K562 (cell line): ENCODE results near the gene MT1M. TPM values are rescaled to one million over a fixed set of nuclear protein-coding genes. Genes with fewer than 3 reads are reported as not detected.

ENCODE experiments used
- ATAC-seq: fragments of 200-7000 bp; cut with Tn5 transposase; 3 replicates; pipeline ENCODE4 v1.9.1; 2020; ENCODE audit warnings: moderate library complexity
- BruUV-seq: library from RNA; stranded (reverse); fragments of 400-500 nt; replicated peaks from 2 replicates; lab custom pipeline; 2021; lab: Mats Ljungman, UMichigan
- CTCF ChIA-PET: fragments of 300-600 bp; formaldehyde crosslinking; extraction: SDS; loops from one replicate; lab custom pipeline; 2021; ENCODE audit warnings: low intra/inter-chr PET ratio; lab: Yijun Ruan, JAX
- POLR2A ChIA-PET: fragments of 300-600, 350-650 bp; sonication (Branson Sonifier 250); formaldehyde crosslinking; extraction: SDS; loops from one replicate; lab custom pipeline; 2021; ENCODE audit warnings: antibody characterized with exemption, inconsistent platforms; lab: Yijun Ruan, JAX
- DNase-seq, 4 experiments: peaks; one replicate each; pipeline versions ENCODE4 v3.0.0 to v3.0.0-alpha.2; 2011 to 2018; ENCODE audit warnings: low spot score in 3 of 4, mixed read lengths in 3 of 4; ENCODE audit errors: extremely low read depth in 1 of 4
- FAIRE-seq: peaks from 2 replicates; lab custom pipeline; 2011; peaks lifted over from hg19 to GRCh38; lab: Jason Lieb, UNC
- H2AFZ ChIP-seq: 2 replicates; pipeline ENCODE4 v1.6.0; 2011; ENCODE audit warnings: low read depth, low read length, control low read depth, inconsistent platforms
- H3K27ac ChIP-seq: fragments of 200-600 bp; 3 replicates; pipeline ENCODE4 v1.8.0; 2011; ENCODE audit warnings: low read depth, mild to moderate bottlenecking, control low read depth, inconsistent platforms, low read length, moderate library complexity, mixed read lengths; ENCODE audit errors: extremely low read depth
- H3K27me3 ChIP-seq, 2 experiments: fragments of 300-600 bp in 1 of 2; 2 replicates in 1 of 2; 3 replicates in 1 of 2; pipeline versions ENCODE4 v1.6.0 to v1.8.0; 2011; ENCODE audit warnings: inconsistent platforms in 2 of 2, low read length in 2 of 2, mild to moderate bottlenecking in 1 of 2, mixed read lengths in 1 of 2, moderate library complexity in 1 of 2; ENCODE audit not compliant: control insufficient read depth in 2 of 2, insufficient read depth in 2 of 2
- H3K36me3 ChIP-seq: fragments of 300-600 bp; 3 replicates; pipeline ENCODE4 v1.8.0; 2011; ENCODE audit warnings: mild to moderate bottlenecking, low read length, inconsistent platforms; ENCODE audit not compliant: control insufficient read depth, insufficient read depth
- H3K4me1 ChIP-seq, 2 experiments: fragments of 200-600 bp in 1 of 2; replicated peaks in 1 of 2; 2 replicates in 1 of 2; 3 replicates in 1 of 2; pipeline versions ENCODE4 v1.5.1 to v1.8.0; 2011; ENCODE audit warnings: inconsistent platforms in 2 of 2, low read length in 2 of 2, mild to moderate bottlenecking in 1 of 2, mixed read lengths in 1 of 2, moderate library complexity in 1 of 2; ENCODE audit not compliant: control insufficient read depth in 2 of 2, insufficient read depth in 2 of 2
- H3K4me2 ChIP-seq: 2 replicates; pipeline ENCODE4 v1.6.1; 2011; ENCODE audit warnings: low read length, control low read depth, inconsistent platforms, mixed read lengths; ENCODE audit not compliant: insufficient read depth
- H3K4me3 ChIP-seq: fragments of 200-600 bp; sonication (generic), shearing (Covaris generic); 2 replicates; pipeline ENCODE4 v1.5.1; 2016; ENCODE audit warnings: control low read depth, inconsistent platforms
- H3K79me2 ChIP-seq: fragments of 200-600 bp; 3 replicates; pipeline ENCODE4 v1.8.0; 2011; ENCODE audit warnings: low read length, inconsistent platforms; ENCODE audit not compliant: control insufficient read depth, insufficient read depth
- H3K9ac ChIP-seq, 2 experiments: 2 replicates each; pipeline versions ENCODE4 v1.6.0 to v1.6.1; 2011; ENCODE audit warnings: low read depth in 2 of 2, low read length in 2 of 2, control low read depth in 1 of 2, inconsistent platforms in 1 of 2, mild to moderate bottlenecking in 1 of 2, mixed read lengths in 1 of 2; ENCODE audit not compliant: insufficient read depth in 1 of 2
- H3K9me1 ChIP-seq: one replicate; pipeline ENCODE4 v1.6.0; 2011; ENCODE audit warnings: inconsistent platforms, mild to moderate bottlenecking, low read length, moderate library complexity; ENCODE audit not compliant: control insufficient read depth, insufficient read depth
- H3K9me3 ChIP-seq: replicated peaks from 2 replicates; pipeline ENCODE4 v1.5.1; 2011; ENCODE audit warnings: low read depth, low read length, inconsistent platforms; ENCODE audit not compliant: control insufficient read depth, insufficient read depth
- H4K20me1 ChIP-seq: replicated peaks from 2 replicates; pipeline ENCODE4 v1.6.1; 2011; ENCODE audit warnings: low read length, inconsistent platforms, mixed read lengths; ENCODE audit not compliant: control insufficient read depth, insufficient read depth
- BRD9 ChIP-seq: fragments of 450-650 bp; IDR thresholded peaks from 2 replicates; pipeline ENCODE4 v1.6.1; 2018; ENCODE audit warnings: low read depth; ENCODE audit not compliant: partially characterized antibody
- RBM17 ChIP-seq: fragments of 200-400 bp; formaldehyde crosslinking; IDR thresholded peaks from 2 replicates; pipeline ENCODE4 v1.6.1; 2017; ENCODE audit warnings: low read depth, mild to moderate bottlenecking, low read length, borderline replicate concordance
- XRCC5 ChIP-seq: fragments of 200-400 bp; formaldehyde crosslinking; IDR thresholded peaks from 2 replicates; pipeline ENCODE4 v1.6.1; 2017; ENCODE audit warnings: low read depth, mild to moderate bottlenecking, low read length
- ZNF316 ChIP-seq: fragments of 450-650 bp; IDR thresholded peaks from 2 replicates; pipeline ENCODE4 v1.6.1; 2016
- WGBS: fragments of 100-300 bp; shearing (Covaris generic); methylation state at CpG from one replicate; pipeline ENCODE4 v1.1.6; 2016; ENCODE audit warnings: low coverage, mixed read lengths; ENCODE audit not compliant: insufficient coverage; ENCODE audit errors: missing lambda C conversion rate; 5-methylcytosine and 5-hydroxymethylcytosine counted together
- in situ Hi-C: fragments of 300-500 bp; cut with MboI; formaldehyde crosslinking; loops from 4 replicates; pipeline ENCODE4 v1.15.0; 2018; ENCODE audit warnings: inconsistent platforms, mixed read lengths
- intact Hi-C: fragments of 100-400 bp; cut with micrococcal nuclease; formaldehyde crosslinking; loops from 2 replicates; pipeline ENCODE4 v1.14.2; 2022
- polyA plus RNA-seq, 8 experiments: library from polyadenylated mRNA; depleted of rRNA in 4 of 8; stranded (reverse) in 5 of 8; unstranded in 3 of 8; fragments of >200 nt; fragmentation: Nextera tagmentation in 2 of 8; fragmentation: Illumina TruSeq in 1 of 8; extraction: Ambion mirVana in 2 of 8; extraction: Trizol in 1 of 8; gene quantifications; 2 replicates each; pipeline versions ENCODE4 v1.2.1 to v1.2.3, GENCODE V29; 2011 to 2014; ENCODE audit warnings: inconsistent platforms in 1 of 8, missing spikeins in 1 of 8
- total RNA-seq, 7 experiments: library from RNA; depleted of rRNA in 6 of 7; stranded (reverse); fragments of >200 nt in 6 of 7; fragmentation: Illumina TruSeq in 2 of 7; extraction: Trizol in 2 of 7; gene quantifications; 2 replicates each; pipeline versions ENCODE4 v1.2.1 to v1.2.3, GENCODE V29; 2011 to 2021; ENCODE audit warnings: low replicate concordance in 1 of 7
- TF ChIP-seq, protein P1 (sequence below), 2 experiments: fragments of 450-650 bp; formaldehyde crosslinking in 1 of 2; IDR thresholded peaks; 2 replicates each; pipeline versions ENCODE4 v1.4.0 to v1.6.1; 2014 to 2020; ENCODE audit warnings: mild to moderate bottlenecking in 2 of 2, borderline replicate concordance in 1 of 2, low read depth in 1 of 2

The MT1M gene
- total and polyA plus RNA-seq, 9 of the 15 experiments (the other 6 are each of a cell fraction or from before 2014, with no cell fraction given), result not detected

DNA sequence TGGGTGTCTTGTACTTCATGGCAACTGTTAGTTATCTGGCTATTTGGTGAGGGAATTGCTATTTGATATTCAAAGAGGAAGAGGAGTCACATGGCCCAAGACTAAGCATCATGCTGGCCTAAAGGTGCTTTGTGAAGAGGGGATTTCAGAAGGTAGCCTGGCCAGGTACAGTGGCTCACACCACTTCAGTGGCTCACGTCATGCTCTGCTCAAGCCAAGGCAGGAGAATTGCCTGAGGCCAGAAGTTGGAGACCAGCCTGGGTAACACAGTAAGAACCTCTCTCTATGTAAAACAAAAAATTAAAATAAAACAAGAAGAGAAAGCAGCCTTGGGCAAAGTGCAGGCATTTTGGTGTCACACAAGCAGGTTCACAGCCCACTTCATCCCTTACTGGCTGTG is 12.9 kb downstream of the MT1M start:
- TF ChIP-seq RBM17 (no peak), XRCC5 (no peak)
- Histone ChIP-seq H3K9me3 (no peaks in the 10 kb centered on the region), H3K4me2 (no peak overlapping the region), H3K9ac (no peak overlapping the region), H3K79me2 (no peaks in the 10 kb centered on the region), H3K27ac (no peak overlapping the region), H3K27me3 (peaks cover 28 to 59% of the 10 kb centered on the region in 2 experiments), H2AFZ (no peak overlapping the region), H3K36me3 (no peaks in the 10 kb centered on the region), H3K4me1 (peaks cover 3 to 13% of the 10 kb centered on the region in 2 experiments; a peak in 3 of 5 replicates), H3K9me1 (no peaks in the 10 kb centered on the region), H4K20me1 (no peaks in the 10 kb centered on the region; the same call in 1 of the 2 replicates), H3K4me3 (no peak overlapping the region)
- DNase-seq, result no peak
- in situ Hi-C loops (no loop called here), intact Hi-C loops (no loop called here)
- CTCF ChIA-PET, result no interaction called here
- FAIRE-seq, result no peak
- POLR2A ChIA-PET, result no interaction called here
- BruUV-seq, result no TSS peak
- ATAC-seq, result no peak
- WGBS, result 0% methylated on average over 1 of the region's 1 CpG

DNA sequence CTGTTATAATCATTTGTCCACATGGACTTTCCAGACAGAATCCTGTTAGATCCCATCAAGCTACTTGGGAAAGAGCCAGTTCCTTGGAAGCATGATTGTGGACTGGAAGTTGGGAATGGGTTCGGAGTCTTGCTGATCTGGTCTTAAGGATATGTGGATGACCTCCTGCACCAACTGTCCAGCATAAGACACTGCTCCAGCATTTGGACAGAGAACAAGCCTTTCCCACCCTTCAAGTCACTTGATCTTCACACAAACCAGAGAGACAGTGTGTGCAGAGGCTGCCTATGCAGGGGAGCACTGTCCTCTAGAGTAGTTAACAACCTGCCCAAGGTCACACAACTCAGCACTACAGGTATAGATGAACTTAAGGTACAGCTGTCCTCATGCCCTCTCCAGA is 13.4 kb downstream of the MT1M start:
- FAIRE-seq, result no peak
- Histone ChIP-seq H2AFZ (no peak overlapping the region), H3K4me1 (peaks cover 3 to 13% of the 10 kb centered on the region in 2 experiments; a peak in 3 of 5 replicates), H3K4me3 (no peak overlapping the region), H4K20me1 (no peaks in the 10 kb centered on the region; the same call in 1 of the 2 replicates), H3K79me2 (no peaks in the 10 kb centered on the region), H3K4me2 (no peak overlapping the region), H3K9me1 (no peaks in the 10 kb centered on the region), H3K27me3 (peaks cover 27 to 57% of the 10 kb centered on the region in 2 experiments), H3K9ac (no peak overlapping the region), H3K9me3 (no peaks in the 10 kb centered on the region), H3K27ac (no peak overlapping the region), H3K36me3 (no peaks in the 10 kb centered on the region)
- POLR2A ChIA-PET, result no interaction called here
- no peak for DNase-seq
- TF ChIP-seq, protein P1, sequence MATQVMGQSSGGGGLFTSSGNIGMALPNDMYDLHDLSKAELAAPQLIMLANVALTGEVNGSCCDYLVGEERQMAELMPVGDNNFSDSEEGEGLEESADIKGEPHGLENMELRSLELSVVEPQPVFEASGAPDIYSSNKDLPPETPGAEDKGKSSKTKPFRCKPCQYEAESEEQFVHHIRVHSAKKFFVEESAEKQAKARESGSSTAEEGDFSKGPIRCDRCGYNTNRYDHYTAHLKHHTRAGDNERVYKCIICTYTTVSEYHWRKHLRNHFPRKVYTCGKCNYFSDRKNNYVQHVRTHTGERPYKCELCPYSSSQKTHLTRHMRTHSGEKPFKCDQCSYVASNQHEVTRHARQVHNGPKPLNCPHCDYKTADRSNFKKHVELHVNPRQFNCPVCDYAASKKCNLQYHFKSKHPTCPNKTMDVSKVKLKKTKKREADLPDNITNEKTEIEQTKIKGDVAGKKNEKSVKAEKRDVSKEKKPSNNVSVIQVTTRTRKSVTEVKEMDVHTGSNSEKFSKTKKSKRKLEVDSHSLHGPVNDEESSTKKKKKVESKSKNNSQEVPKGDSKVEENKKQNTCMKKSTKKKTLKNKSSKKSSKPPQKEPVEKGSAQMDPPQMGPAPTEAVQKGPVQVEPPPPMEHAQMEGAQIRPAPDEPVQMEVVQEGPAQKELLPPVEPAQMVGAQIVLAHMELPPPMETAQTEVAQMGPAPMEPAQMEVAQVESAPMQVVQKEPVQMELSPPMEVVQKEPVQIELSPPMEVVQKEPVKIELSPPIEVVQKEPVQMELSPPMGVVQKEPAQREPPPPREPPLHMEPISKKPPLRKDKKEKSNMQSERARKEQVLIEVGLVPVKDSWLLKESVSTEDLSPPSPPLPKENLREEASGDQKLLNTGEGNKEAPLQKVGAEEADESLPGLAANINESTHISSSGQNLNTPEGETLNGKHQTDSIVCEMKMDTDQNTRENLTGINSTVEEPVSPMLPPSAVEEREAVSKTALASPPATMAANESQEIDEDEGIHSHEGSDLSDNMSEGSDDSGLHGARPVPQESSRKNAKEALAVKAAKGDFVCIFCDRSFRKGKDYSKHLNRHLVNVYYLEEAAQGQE (IDR thresholded peaks at IDR 0.05; ENCODE audit: borderline replicate concordance), result peak; percentile 54
- TF ChIP-seq, protein P1 (CRISPR knock-in tag; IDR thresholded peaks at IDR 0.05; ENCODE audit: low read depth), result no peak
- TF ChIP-seq BRD9 (no peak), ZNF316 (no peak)
- in situ Hi-C loops, result no loop called here
- no peak for ATAC-seq
- intact Hi-C loops, result no loop called here
- 0% methylated on average over 1 of the region's 1 CpG for WGBS
- BruUV-seq, result no TSS peak
- CTCF ChIA-PET, result no interaction called here
